Stimulated activated CD8-positive, alpha-beta memory T cell treated with anti-CD3 and anti-CD28 coated beads, Interleukin-12 subunit alpha, Interleukin-12 subunit beta, amount 100 ng/mL, for 24 hours (primary cell): ENCODE measurements around the gene MORN1.

Source experiments
- DNase-seq: peaks from one replicate; pipeline ENCODE4 v3.0.0-alpha.2; 2020; ENCODE audit errors: extremely low read depth

The MORN1 gene

DNA sequence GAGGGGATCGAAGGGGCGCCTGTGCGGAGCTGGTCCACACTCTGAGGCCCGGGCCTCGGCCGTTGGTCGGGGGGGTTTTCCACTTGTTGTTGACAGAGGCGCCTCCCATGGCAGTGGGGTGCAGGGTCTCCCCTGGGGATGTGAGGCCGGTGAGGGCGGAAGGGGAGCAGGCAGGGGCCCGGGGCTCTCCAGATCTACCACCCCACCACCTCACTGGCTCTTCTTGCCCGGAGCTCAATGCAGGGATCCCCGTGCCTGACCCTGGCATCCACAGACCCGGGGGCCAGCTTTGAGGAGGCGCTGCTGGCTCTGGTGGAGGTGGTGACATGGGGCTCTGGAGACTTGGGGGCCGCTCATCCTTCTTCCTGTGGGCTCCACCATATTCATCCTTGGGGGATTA, 28.1 kb upstream of the MORN1 start:
- DNase-seq: no peak

- DNase-seq: no peak
These were observed 27.5 kb upstream of the MORN1 start for GRCh38 chr1:2418791-2419320.

DNA sequence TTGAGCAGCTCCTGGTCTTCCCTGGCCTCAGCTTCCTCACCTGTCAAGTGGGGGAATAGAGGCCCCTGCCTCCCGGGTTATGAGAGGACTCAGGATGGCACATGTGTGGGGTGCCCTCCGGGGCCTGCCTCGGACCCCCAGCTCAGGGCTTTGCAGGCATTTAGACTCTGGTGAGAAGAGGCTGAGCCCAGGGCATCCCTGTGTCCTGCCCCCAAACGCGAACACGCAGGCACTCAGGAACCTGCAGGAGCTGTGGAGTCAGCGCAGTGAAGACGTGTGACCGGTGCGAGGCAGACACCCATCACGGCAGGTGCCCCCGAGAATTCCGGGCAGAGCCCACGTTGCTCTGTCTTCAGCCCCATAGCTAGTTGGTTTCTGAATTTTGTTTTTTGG, 26.5 kb upstream of the MORN1 start:
- no peak for DNase-seq

DNA sequence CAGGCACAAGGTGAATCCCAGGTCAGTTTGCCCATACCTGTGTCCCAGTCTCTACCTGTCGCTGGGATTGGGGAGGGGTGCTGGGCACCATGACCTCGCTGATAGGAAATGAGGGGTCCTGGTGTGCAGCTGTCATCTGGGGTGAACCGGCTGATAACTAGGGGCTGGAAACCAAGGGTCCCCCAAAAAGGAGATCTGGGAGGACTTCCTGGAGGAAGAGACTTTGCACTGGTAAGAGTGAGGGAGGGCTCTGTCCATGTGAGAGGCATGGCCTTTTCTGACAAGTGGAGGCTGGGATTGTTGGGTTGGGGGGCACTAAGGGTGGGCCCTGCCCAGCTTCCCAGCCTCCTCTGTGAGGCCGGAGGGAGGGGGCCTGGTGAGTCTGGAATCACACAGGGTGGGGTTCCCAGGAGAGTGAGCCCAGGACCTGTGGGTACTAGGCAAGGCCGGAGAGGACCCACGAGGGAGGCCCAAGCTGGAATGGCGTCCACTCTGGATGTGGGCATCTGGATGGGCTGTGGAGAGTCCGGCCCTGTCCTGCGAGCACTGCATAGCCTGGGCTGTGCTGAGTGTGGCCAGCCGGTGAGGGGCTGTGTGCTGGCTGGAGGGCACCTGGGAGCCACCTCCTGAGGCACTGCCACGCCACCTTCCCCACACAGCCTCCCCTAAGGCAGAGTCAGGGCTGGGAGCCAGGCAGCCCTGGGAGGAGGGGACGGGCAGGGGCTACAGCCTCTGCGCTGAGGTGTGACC, 25.9 kb upstream of the MORN1 start:
- DNase-seq: no peak

- DNase-seq: no peak
These were observed 25.0 kb upstream of the MORN1 start for GRCh38 chr1:2416403-2416802.

DNA sequence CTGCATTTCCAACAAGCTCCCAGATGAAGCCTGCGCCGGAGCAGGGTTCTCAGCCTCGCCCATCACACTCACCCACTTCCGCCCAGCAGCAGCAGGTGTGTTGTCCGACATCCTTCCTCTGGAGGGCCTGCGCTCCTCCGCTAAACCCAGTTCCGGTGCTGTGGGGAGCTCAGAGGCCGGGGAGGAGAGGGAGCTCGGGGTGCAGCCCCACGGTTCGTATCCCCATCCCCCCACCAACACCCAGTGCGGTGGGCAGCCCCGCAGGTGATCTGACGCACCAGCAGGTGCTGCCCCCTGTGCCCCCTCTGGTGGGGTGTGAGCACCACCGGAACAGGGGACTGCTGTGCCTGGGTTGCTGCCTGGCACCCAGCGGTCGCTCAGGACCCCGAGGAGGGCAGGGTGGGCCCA, 24.5 kb upstream of the MORN1 start:
- DNase-seq: no peak

DNA sequence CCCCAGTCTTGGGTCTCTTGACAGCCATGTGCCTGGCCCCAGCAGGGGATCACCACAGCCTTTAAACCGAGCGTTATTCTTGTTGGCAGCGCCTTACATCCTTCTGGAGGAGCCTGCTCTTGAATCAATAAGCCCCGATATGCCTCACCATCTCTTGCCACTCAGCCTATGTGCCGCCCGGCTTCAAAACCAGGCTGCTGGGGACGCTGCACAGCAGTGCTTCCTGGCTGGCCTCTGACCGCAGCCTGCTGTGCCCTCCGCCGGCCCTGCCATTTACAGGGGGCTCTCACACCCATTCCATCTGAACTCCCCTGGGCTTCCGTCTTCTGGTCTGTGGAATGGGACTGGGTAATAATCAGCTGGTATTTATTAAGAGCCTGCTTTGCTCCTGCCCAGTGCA, 24.0 kb upstream of the MORN1 start:
- no peak for DNase-seq

DNA sequence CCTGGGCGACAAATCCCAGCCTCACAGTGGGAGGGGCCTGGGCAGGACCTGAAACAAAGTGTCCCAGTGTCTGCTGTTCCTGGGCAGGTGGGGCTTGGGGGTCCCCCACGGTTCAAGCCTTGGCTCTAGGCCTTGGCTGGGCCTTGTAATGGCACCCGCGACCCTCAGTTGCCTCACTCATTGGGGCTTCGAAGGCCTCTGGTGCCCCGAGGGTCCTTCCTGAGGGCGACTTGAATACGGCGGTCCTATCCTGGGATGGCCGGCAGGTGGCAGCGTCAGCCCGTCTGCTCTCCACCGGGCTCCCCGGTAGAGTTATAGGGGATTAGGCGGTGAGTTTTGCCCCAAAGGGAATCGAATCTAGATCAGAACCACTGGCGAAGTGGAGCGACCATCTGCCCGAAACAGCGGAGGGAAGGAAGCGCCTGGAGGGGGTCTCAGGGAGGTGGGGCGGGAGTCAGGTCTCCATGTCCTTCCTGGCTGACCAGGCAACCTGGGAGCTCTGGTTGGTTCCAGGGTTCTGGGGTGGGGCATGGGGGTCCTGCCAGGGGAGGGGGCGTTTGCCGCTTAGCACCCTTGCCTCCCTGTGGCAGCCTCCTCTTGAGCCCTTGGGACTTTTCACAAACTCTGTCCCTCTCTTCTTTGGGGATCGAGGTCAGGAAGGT, 23.1 kb upstream of the MORN1 start:
- DNase-seq: peak; percentile 51

GRCh38 chr1:2413495-2414296, 22.3 kb upstream of the MORN1 start:
- DNase-seq: no peak

GRCh38 chr1:2412773-2413494, 21.6 kb upstream of the MORN1 start:
- no peak for DNase-seq

GRCh38 chr1:2412395-2412772, 21.0 kb upstream of the MORN1 start, which contains the start of gene PEX10:
Gene PEX10 (minus strand): TSS chr1:2412564. CDS start chr1:2412502, 62 bp downstream.
- DNase-seq: peak; percentile 96

- no peak for DNase-seq
These were observed 20.5 kb upstream of the MORN1 start for GRCh38 chr1:2411801-2412394.

GRCh38 chr1:2409745-2410144, 18.4 kb upstream of the MORN1 start:
- DNase-seq: no peak

DNA sequence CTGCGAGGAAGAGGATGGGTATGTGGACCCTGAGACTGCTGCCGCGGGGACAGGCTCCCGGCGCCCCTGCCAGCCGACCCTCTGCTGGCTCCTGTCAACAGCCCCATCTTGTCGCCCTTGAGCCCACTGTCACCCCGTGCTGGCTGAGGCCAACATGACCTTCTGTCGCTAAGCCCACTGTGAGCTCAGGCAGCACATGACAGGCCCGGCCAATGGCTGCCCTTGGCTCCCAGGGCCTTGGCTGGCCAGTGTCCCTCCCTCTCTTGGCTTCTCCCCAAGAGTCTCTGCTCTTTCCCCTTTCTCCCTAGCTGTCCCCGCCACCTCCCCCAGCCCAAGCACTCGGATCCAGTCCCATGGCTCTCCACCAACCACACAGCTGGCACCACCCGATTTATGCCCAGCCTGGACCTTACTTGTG, 17.5 kb upstream of the MORN1 start:
- DNase-seq: no peak

DNA sequence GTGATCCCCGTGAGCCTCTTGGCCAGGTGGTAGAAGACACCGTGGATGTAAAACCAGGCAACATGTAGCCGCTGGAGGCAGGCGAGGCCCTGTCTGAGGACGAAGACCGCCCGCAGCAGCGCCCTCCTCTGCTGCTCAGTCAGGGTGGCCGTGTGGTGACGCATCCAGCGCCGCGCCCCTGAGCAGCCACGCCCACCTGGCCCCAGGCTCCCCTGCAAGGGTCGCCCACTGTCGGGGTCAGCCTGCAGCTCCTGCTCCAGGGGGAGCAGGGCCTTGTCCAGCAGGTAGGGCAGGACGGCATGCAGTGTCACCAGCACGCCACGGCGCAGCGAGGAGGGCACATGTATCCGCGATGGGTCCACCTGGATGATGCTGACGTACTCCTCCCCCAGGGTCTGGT, 17.1 kb upstream of the MORN1 start:
- no peak for DNase-seq

DNA sequence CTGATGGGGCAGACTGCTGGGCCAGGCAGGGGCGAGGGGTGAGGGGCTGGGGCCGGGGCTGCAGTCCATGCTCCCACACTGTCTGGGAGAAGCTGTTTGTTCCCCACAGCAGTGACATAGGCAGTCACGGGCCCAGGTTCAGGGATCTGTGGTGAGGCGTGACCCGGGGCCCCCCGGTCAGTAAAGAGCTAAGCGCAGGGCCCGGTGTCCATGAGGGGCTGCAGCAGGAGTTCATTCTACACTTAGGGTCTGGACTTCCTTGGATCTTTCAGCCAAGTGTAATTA, 16.6 kb upstream of the MORN1 start:
- no peak for DNase-seq

- DNase-seq: no peak
These were observed 16.0 kb upstream of the MORN1 start for GRCh38 chr1:2407166-2407990.

DNA sequence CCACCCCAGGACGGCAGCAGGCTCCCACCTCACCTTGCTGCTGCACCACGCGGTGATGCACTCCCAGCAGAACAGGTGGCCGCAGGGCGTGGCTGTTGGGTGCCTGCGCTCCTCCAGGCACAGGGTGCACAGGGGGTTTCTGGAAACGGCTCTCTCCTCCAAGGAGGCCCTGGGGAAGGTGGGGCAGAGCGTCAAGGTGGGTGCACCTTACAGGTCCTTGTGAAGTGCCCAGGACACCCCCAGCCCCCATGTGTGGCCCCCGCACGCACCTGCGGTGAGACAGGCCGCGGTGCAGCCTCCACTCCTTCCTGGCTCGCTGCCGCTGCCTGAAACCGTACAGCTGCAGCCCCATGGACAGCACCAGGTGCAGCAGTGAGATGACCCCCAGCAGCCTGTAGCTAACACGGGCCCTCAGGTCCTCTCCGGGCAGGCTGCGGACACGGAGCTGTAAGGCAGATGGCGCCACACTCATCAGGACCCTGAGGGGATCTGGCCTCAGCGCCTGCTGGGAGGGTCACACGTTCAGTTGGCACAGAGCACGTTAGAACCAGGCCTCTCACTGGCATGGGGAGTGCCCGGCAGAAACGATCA, 15.2 kb upstream of the MORN1 start:
- DNase-seq: no peak

DNA sequence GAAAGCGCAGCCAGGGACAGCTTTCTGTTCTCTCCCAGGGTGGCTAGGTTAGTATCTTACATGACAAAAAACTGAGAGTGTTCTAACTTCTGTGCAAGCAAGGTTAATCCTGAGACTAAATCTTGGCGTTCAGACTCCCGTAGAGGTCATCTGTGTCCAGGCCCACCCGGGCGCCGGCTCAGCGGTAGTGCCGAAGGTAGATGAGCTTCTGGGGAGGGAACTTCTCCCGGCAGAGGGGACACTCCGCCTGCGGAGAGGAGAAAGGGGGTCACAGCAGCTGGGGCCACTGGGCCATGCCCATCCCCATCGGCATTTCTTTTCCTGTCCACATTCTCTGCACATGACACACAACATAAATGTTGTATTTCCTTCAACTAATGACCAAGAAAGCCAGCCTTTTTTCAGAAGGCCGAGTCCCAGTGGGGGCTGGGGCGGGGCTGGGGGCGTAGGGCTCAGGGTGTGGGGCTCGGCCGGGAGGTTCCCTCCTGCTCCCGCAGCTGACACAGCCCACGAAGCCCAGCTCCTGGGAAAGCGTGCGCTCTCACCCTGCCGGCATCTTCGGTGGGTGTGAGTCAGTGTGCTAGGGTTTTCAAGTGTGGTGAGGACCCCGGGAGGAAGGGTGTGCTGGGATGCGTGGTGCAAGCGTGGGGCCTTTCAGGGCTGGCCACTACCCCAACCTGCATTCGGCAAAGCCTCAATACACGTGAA, 14.4 kb upstream of the MORN1 start:
- DNase-seq: no peak
